Measurements from ENCODE around the gene GCSH.

The GCSH gene

GRCh38 chr16:81101702-81102101, 5.5 kb upstream of the GCSH start:
- DNase-seq (ENCODE audit: low spot score), result no peak

GRCh38 chr16:81099958-81100357, 3.8 kb upstream of the GCSH start:
- no peak for DNase-seq (ENCODE audit: low spot score)

DNA sequence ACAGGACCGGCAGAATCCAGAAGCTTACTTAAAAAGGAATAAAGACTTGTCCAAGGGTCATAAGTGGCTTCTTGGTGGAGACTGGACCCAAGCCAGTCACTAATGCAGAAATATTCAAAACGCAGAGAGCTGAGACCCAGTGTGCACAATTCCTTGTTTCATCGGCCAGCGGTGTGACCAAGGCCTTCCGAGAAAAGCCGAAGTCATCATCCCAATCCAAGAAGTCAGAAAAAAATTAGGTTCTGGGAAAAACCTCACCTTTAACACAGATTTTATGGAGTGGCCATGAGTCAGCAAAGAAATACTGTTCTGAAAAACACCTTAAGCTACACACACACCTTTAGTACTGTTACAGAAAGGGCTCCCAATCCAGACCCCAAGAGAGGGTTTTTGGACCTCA, 1.0 kb upstream of the GCSH start:
- no peak for DNase-seq (ENCODE audit: low spot score)

DNA sequence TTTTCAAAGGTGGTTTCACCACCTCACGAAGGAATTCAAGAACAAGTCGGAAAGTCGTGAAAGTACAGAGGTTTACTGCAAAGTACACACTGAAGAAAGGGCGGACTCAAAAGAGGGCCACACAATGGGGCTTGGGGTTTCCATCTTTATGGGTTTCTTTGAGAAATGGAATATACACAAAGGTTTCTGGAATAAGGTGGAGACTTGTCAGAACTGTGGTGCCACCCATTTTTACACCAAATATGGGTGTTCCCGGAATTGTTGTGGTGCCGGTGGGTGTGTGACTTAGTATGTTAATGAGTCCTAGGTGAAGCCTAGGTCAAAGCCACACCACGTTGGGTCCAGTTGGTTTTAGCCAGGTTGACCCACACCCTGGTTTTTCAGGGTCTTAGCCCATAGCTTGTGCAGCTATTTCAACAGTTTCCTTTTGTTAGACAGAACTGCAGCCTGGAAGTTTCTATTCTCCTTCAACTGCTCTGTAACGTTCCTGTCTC, 567 bp upstream of the GCSH start:
- no peak for DNase-seq (ENCODE audit: low spot score)

GRCh38 chr16:81095653-81095952, 592 bp downstream of the GCSH start:
- no peak for DNase-seq (ENCODE audit: low spot score)

GRCh38 chr16:81094771-81095251, 1.4 kb downstream of the GCSH start:
- no peak for DNase-seq (ENCODE audit: low spot score)

GRCh38 chr16:81088836-81089235, 7.4 kb downstream of the GCSH start:
- no peak for DNase-seq (ENCODE audit: low spot score)

GRCh38 chr16:81081014-81081413, 15.2 kb downstream of the GCSH start:
- no peak for DNase-seq (ENCODE audit: low spot score)

GRCh38 chr16:81080233-81080632, 16.0 kb downstream of the GCSH start:
- DNase-seq (ENCODE audit: low spot score), result no peak

DNA sequence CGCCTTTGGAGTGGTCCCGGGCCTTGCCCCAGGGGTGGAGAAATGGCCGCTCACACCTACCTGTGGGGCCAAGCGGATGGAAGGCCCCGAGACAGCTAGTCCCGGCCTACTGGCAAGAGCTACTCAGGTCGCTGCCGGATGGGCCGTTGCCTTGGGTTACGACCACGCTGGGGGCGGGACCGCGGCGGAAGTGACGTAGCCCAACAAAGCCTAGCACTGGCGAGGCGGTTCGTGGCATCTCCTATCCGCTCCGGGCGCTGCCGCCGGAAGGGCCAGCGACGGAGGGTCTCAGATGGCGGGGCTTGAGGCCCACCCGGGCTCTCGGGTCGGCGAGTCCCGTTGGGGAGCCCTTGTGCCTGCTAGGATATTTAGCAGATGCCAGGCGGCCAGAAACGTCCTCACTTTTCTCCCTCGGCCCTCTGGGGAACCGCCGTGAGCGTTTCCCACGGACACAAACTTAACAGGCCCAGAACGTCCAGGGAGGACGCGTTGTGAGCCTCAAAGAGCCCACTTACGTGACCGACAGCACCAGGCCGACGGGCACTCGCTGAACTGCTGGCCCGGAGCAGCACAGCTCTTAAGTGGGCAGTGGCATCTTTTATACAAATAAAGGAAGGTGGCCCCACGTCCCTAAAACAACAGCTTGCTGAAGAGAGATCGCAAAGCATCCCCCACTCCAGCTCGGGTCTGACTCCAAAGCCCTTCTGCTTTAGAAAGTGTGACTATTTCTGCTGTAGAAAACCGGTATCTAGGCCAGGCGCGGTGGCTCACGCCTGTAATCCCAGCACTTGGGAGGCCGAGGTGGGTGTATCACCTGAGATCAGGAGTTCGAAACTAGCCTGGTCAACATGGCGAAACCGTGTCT, 18.9 kb downstream of the GCSH start, which contains the start of gene C16orf46:
Gene C16orf46, minus strand, starts transcription at position 163 of the 865 bp plus-strand sequence. CDS start 13,283 bp downstream, outside the sequence.
- peak; percentile 93 for DNase-seq (ENCODE audit: low spot score)

GRCh38 chr16:81076566-81077075, 19.6 kb downstream of the GCSH start:
- DNase-seq (ENCODE audit: low spot score), result peak; percentile 71

DNA sequence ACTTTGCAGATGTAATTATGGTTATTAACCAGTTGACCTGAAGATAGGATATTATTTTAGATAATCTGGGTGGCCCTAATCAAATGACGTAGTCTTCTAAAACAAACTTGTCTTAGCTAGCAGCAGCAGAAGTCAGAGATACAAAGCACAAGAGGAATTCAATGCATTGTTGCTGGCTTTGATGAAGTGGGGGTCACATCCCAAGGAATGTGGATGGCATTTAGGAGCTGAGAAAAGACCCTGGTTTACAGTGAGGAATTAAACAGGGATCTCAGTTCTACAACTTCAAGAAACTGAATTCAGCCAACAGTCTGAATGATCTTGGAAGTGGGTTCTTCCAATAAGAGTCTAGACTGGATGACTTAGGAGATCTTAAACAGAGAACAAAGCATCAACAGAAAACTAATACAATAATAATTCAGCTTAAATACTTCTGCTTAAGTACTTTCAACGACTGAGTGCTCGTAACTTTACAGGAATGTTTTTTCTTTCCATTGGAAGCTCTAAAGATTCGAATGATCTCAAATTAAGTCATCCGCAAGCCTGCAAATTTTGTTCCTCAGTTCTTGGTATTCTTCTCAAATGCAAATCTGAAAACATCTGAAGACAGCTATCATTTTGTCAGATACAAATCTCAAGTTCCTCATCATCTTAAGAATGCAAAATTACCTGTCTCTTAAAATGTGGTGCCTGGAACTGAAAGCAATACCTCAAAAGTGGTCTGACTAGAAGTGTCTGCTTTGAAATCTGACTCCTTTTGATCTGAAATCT, 22.4 kb downstream of the GCSH start:
- no peak for DNase-seq (ENCODE audit: low spot score)

GRCh38 chr16:81071805-81072204, 24.4 kb downstream of the GCSH start:
- peak; percentile 28 for DNase-seq (ENCODE audit: low spot score)

DNA sequence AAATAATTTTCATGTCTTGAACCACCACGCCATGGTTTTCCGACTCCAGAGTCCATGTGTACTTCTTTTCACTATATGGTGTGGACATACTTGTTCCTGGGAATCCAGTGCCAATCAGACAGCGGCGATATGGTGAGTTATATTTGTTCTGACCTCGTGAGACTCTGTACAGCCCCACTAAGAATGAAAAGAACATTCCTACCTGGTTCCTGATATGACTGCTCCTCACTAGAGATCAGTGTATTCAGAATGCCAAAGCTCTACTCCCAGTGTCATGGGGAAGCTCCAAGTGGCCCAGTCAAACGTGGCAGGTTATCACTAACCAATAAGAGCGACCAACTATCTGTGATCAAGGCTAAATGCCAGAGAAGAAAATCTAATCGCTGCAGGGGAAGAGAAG, 25.2 kb downstream of the GCSH start:
- no peak for DNase-seq (ENCODE audit: low spot score)

DNA sequence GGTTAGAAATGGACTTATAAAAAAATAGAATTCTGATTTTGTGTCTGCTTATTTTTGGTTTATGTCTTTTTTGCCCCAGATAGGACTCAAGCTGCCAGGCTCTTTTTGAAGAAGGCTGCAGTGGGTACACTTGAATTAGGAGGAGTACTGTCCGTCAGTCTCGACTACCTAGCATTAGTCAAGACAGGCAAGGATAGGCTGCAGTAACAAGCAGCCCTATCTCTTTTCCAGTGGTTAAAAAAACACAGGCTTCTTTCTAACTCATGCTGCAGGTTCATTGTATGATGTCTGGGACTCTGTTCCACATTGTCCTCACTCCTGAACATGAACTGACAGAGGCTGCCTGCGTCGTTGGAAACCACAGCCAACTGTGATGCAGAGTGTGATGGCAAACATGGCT, 27.1 kb downstream of the GCSH start:
- no peak for DNase-seq (ENCODE audit: low spot score)

DNA sequence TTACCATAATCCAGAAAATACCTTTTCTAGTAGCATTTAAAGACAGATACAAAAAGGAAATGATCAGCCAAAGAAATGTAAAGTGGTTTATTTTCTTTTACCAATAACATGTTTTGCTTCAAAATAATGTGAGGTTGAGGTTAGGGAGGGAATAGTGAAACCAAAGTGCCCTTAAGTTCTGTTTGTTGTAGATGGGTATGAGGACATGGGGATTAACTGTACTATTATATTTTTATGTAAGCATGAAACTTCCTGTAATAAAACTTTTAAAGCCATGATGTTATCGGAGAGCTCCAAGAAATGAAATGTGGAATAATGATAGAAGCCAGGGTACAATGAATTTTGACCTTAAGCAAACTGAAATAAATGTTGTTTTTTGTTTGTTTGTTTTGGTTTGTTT, 29.0 kb downstream of the GCSH start:
- DNase-seq (ENCODE audit: low spot score), result no peak

DNA sequence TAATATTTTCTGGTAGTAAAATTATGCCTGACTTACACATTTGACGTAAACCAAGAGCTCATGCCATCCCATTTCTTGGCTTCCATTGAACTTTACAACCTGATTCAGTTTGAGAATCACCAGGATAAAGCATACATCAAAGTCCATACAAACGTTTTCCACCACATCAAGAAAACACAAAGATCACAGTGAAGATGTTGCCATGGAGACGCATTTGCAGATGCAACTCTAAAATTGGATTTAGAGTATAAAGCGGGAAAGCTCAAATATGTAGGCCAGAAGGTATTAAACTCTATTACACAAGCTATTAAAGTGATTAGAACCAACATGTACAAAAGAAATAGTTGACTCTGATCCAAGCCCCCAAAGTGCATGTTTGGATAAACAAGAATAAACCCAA, 29.5 kb downstream of the GCSH start:
- DNase-seq (ENCODE audit: low spot score), result no peak

DNA sequence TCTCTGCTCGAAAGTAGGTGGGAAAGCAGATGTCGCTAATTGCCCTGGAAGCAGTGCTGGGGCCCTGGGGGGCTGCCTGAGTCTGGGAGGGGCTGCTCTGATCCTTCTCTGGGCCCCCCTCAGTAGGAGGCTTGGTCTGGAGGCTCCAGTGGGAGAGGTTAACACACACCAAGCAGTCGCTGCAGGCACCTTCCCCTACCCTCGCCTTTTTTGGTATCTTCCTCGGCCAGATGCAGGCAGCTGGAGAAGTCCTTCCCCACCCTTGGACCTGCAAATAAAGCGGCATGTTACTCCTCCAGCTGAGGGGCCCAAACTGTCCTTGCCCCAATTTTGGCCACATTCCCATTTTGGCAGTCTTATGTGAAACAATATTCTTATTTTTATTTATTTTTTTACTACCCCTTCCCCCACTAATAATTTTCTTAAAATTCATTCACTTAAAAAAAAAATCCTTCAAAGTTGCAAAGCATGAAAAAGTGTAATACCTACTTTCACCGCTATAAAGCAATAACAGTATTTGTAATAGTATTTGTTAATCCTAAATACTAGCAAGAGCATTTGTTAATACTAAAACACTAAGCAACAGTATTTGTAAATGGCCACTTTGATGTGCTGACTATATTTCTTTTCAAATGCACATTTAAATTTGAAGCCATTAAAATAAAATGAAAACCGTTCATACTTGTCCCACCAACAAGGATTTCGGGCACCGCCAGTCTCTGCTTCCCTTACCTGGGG, 34.2 kb downstream of the GCSH start:
- no peak for DNase-seq (ENCODE audit: low spot score)

DNA sequence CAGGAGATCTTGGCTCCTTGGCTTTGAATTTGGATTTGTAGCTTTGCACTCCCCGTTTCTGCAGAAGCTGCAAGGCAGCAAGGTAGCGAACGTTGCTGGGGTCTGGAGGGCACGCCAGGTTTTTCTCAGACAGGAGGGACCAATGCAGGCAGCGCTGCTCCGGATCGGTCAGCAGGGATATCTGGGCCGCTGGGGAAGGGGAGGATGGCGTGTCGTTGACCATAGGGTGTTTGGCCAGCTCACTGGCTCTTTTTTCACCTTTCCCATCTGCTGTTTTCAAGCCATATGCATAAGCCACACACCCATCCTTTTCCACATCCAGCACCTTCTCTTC, 34.9 kb downstream of the GCSH start:
- DNase-seq (ENCODE audit: low spot score), result no peak

DNA sequence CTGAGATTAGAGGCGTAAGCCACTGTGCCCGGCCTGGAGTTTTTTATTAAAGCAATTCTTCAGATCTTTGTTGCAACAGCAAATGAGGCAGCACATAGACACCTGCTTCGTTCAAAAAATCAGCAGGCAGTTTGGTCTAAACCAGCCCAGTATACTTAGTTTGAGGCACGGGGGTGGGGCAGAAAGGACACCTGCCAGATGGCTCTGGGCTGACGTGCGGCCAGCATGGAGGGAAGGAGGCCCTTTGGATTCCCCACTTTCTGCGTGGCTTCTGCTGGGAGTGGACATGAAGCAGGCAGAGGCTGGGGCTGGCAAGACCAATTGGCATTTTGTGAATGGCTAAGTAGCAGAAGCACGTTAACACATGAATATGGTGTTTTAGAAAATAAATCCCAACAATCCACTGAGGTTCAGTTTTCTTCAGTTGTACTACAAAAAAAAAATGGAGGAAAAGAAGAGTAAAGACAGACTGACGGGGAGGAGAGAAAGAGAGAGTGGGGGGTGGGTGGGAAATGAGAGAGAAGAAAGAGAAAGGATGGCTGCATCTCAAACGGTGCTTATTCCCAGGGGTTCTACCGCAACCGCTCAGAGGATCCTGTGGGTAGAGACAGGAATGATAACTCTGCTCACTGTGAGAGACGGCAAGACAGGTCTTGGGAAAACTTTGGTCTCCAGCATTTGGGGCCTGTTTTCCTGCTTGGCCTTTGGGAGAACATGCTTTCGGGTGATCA, 35.5 kb downstream of the GCSH start:
- DNase-seq (ENCODE audit: low spot score), result no peak

GRCh38 chr16:81053761-81054160, 42.4 kb downstream of the GCSH start:
- no peak for DNase-seq (ENCODE audit: low spot score)

GRCh38 chr16:81042821-81043220, 53.4 kb downstream of the GCSH start:
- no peak for DNase-seq (ENCODE audit: low spot score)
